Upper lobe of left lung (tissue), 4 donors: Measurements from ENCODE around the gene RAB6B.

Source experiments
- EP300 ChIP-seq, 4 donors: sonication (generic); formaldehyde crosslinking; IDR thresholded peaks; one replicate each; pipeline ENCODE4 v1.5.1; 2017; ENCODE audit warnings: antibody characterized with exemption in 4 of 4, control low read depth in 2 of 4
- POLR2A ChIP-seq, 4 donors: fragments of 450-650 bp; IDR thresholded peaks; one replicate each; pipeline ENCODE4 v1.5.1; 2016 to 2017; ENCODE audit warnings: antibody characterized with exemption in 4 of 4, mild to moderate bottlenecking in 2 of 4
- TF ChIP-seq, protein P1 (sequence below), 6 experiments: fragments of 450-650 bp in 4 of 6; fragments of 200-600 bp in 2 of 6; sonication (generic) in 2 of 6; IDR thresholded peaks; one replicate each; pipeline ENCODE4 v1.5.1; 2016 to 2019; ENCODE audit warnings: antibody characterized with exemption in 6 of 6

DNA sequence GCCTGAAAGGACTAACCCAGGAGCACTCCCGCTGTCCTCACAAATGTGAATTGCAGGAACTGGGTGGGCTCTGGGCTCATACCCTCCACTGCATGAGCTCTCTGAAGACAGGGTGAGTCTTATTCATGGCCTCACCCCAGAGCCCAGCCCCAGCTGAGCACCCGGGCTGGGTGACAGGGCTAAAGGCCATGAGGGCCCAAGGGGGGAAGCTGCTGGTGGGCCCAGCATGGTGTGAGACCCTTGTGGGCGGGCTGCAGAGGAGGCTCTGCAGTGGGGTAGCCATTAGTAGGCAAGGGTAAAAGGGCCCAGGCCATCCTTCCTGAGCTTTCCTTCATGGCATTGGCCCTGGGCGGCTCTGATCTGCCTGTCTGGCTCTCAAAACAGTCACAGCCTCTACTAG lies 59.7 kb downstream of the RAB6B start:
- TF ChIP-seq EP300 (IDR thresholded peaks at IDR 0.05) (no peak), POLR2A (IDR thresholded peaks at IDR 0.05) (no peak)
- TF ChIP-seq, protein P1, sequence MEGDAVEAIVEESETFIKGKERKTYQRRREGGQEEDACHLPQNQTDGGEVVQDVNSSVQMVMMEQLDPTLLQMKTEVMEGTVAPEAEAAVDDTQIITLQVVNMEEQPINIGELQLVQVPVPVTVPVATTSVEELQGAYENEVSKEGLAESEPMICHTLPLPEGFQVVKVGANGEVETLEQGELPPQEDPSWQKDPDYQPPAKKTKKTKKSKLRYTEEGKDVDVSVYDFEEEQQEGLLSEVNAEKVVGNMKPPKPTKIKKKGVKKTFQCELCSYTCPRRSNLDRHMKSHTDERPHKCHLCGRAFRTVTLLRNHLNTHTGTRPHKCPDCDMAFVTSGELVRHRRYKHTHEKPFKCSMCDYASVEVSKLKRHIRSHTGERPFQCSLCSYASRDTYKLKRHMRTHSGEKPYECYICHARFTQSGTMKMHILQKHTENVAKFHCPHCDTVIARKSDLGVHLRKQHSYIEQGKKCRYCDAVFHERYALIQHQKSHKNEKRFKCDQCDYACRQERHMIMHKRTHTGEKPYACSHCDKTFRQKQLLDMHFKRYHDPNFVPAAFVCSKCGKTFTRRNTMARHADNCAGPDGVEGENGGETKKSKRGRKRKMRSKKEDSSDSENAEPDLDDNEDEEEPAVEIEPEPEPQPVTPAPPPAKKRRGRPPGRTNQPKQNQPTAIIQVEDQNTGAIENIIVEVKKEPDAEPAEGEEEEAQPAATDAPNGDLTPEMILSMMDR (IDR thresholded peaks at IDR 0.05) = no peak
